Measurements from ENCODE around the gene SLC12A8. TPM values are rescaled to one million over a fixed set of nuclear protein-coding genes. Genes with fewer than 3 reads are reported as not detected.

The SLC12A8 gene
- total RNA-seq, 1 donor from 2014 or later, result 8.0 TPM

- Mint-ChIP-seq H3K9me3 (no peaks in the 10 kb centered on the region), H3K36me3 (no peaks in the 10 kb centered on the region), H3K27ac (peak overlapping the region; percentile 85), H3K4me3 (no peak overlapping the region), H3K27me3 (ENCODE audit: low read depth) (peaks cover 10% of the 10 kb centered on the region), H3K4me1 (peaks cover 25% of the 10 kb centered on the region)
- no peak for TF ChIP-seq CTCF (IDR thresholded peaks at IDR 0.05; ENCODE audit: unreplicated experiment)
- DNase-seq (ENCODE audit: low spot score in 2 of 2, unreplicated experiment in 2 of 2), result no peak
Observed at GRCh38 chr3:125142940-125143339, 69.6 kb downstream of the SLC12A8 start.

DNA sequence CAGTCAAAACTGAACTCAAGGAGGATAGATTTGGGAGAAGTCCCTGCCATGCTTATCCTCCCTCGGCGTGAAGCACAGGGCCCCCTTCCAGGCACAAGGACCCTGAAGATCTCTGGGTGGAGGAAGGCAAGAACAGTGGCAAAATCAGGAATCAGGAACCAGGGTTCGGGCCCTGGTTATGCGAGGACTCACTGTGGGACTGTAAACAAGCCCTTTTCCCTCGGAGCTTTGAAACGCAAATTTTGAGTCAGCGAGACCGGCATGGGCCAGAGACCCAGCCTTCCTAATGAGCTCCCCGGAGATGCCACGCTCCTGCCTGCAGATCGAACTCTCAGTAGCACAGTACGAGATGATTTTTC, 70.1 kb downstream of the SLC12A8 start:
- Mint-ChIP-seq H3K4me3 (no peak overlapping the region), H3K27me3 (ENCODE audit: low read depth) (peaks cover 10% of the 10 kb centered on the region), H3K36me3 (no peaks in the 10 kb centered on the region), H3K9me3 (no peaks in the 10 kb centered on the region), H3K4me1 (peaks cover 25% of the 10 kb centered on the region), H3K27ac (no peak overlapping the region)
- TF ChIP-seq CTCF (IDR thresholded peaks at IDR 0.05; ENCODE audit: unreplicated experiment), result no peak
- no peak for DNase-seq (ENCODE audit: low spot score in 2 of 2, unreplicated experiment in 2 of 2)

DNA sequence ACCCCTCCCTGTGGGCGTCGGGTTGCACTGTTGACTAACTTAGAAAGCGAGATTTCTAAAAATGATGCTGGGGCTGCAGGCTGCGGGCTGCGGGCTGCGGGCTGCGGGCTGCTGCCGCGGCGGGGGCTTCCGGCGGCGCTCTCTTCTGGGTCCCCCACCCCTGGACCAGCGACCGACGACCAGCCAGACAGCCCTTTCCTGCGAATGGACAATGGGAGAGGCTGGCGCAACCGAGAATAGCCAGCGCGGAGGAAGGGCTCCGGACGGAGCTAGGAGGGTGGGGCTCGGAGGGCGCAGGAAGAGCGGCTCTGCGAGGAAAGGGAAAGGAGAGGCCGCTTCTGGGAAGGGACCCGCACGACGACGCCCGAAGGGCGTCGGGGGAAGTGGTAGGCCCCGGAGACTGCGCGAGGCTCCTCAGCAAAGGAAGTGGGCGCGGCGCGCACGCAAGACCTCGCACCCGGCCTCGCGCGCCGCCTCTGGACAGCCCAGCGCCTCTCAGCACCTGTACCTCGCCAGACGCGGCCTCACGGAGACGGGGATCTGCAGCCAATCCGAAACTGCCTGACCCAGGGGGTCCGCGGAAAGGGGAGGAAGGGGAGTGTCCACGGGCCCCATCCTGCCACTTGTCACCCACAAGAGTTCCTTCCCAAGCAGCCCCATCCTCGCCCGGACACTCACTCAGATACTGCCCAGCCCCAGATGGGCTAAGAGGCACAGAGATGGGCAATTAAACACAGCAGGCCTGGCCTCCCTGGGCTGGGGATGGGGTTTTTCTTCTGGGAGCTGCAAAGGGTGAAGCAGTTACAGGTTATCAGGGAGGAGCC, 70.7 kb downstream of the SLC12A8 start:
- peak in 1 of 2 experiments; percentile 51 for DNase-seq (ENCODE audit: low spot score in 2 of 2, unreplicated experiment in 2 of 2)
- Mint-ChIP-seq H3K27ac (no peak overlapping the region), H3K36me3 (no peaks in the 10 kb centered on the region), H3K9me3 (no peaks in the 10 kb centered on the region), H3K27me3 (ENCODE audit: low read depth) (peaks cover 10% of the 10 kb centered on the region), H3K4me3 (peak overlapping the region; percentile 51), H3K4me1 (peaks cover 25% of the 10 kb centered on the region)
- no peak for TF ChIP-seq CTCF (IDR thresholded peaks at IDR 0.05; ENCODE audit: unreplicated experiment)

DNA sequence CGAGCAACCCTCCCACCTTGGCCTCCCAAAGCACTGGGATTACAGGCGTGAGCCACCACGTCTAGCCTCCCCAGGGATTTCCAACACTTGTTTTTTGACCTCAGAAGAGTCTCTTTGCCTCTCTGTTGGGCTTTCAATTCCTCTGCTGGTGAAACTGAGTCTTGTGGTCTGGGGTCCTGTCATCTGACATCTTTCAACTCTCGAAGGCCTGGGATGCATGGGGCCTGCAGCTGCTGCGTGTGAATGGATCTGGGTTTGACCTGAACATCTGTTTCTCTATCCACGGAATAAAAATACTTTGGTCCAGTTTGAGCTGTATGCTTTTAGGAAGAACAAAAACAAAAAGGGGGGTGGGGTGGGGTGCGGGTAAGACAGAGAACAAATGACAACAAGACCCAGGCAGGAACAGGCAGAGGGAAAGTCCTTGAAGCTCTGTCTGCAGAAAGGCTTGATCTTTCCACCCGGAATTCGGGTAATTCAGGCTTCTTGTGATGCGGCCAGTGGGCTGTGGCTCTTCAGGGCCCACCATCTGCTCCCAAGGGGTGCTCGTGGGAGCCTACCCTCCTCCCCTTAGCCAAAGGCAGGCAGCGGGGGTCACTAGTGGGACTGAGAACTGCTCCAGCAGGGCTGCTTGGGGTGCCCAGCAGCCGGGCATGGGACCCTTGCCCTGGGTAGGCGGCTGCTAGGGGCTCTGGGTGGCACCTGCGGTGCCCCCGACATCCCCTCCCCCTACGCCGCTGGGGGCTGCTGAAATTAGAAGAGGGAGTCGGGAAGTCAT, 71.5 kb downstream of the SLC12A8 start:
- H3K4me1 Mint-ChIP-seq, result peaks cover 25% of the 10 kb centered on the region
- no peaks in the 10 kb centered on the region for H3K36me3 Mint-ChIP-seq
- peak overlapping the region; percentile 51 for H3K4me3 Mint-ChIP-seq
- H3K9me3 Mint-ChIP-seq, result no peaks in the 10 kb centered on the region
- no peak for DNase-seq (ENCODE audit: low spot score in 2 of 2, unreplicated experiment in 2 of 2)
- H3K27me3 Mint-ChIP-seq (ENCODE audit: low read depth), result peaks cover 12% of the 10 kb centered on the region
- no peak overlapping the region for H3K27ac Mint-ChIP-seq
- TF ChIP-seq CTCF (IDR thresholded peaks at IDR 0.05; ENCODE audit: unreplicated experiment), result no peak

DNA sequence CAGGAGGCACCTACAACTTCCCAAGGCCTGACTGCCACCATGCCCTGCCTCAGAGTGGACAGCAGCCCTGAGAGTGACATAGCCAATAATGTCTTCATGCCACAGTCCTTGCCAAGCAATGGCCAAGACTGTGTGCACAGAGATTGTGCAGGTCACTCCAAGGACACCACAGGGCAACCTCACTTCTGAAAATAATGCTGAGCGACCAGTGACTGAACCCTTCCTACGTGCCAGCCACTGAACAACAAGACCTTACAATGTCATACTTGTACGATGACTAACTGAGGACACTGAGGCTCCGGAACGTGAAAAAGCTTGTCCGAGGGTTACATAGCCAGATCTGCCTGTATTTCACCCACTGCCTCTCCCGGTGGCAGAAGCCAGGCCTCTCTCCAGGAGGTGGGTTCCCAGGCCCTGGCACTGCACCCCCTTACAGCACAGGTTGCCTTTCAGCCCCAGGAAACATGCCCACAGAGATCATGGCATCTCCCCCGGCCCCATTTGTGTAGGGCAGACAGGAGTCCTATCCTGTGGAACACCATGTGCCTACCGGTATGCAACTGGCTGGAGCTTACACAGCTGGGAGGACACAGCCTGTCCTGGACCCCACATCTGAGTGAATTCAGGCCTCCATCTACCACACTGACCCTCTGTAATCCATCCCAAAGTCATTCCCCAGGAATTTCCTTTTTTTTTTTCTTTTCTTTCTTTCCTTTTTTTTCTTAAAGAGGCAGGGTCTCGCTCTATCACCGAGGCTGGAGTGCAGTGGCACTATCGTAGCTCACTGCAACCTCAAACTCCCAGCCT, 72.3 kb downstream of the SLC12A8 start:
- no peaks in the 10 kb centered on the region for H3K9me3 Mint-ChIP-seq
- no peak for DNase-seq (ENCODE audit: low spot score in 2 of 2, unreplicated experiment in 2 of 2)
- H3K4me3 Mint-ChIP-seq, result no peak overlapping the region
- TF ChIP-seq CTCF (IDR thresholded peaks at IDR 0.05; ENCODE audit: unreplicated experiment), result no peak
- H3K27ac Mint-ChIP-seq, result no peak overlapping the region
- H3K4me1 Mint-ChIP-seq, result peaks cover 25% of the 10 kb centered on the region
- peaks cover 12% of the 10 kb centered on the region for H3K27me3 Mint-ChIP-seq (ENCODE audit: low read depth)
- no peaks in the 10 kb centered on the region for H3K36me3 Mint-ChIP-seq

Measured in mesothelial cell of epicardium (in vitro differentiated cells).